GM21423 (cell line): ENCODE measurements around the gene JMJD8.
A peak's percentile ranks its signal among the peaks of the same experiment; 100 is the strongest.

Source experiments
- ATAC-seq: cut with Tn5 transposase; IDR thresholded peaks from one replicate; pipeline ENCODE4 v1.9.1; 2021; ENCODE audit warnings: mild to moderate bottlenecking, moderate library complexity; ENCODE audit not compliant: unreplicated experiment

JMJD8 gene

GRCh38 chr16:662095-662494 is 22.0 kb downstream of the JMJD8 start:
- ATAC-seq, result no peak

GRCh38 chr16:661184-661821 is 22.8 kb downstream of the JMJD8 start:
- no peak for ATAC-seq

GRCh38 chr16:660459-661183 is 23.5 kb downstream of the JMJD8 start:
- ATAC-seq, result peak; percentile 38

- ATAC-seq, result no peak
These were observed 24.0 kb downstream of the JMJD8 start for GRCh38 chr16:660132-660458.

- no peak for ATAC-seq
These were observed 24.5 kb downstream of the JMJD8 start for GRCh38 chr16:659618-660017.

GRCh38 chr16:658679-659571 is 25.2 kb downstream of the JMJD8 start:
- ATAC-seq, result no peak

GRCh38 chr16:657487-657886 is 26.6 kb downstream of the JMJD8 start:
- ATAC-seq, result no peak

- no peak for ATAC-seq
These were observed 30.1 kb downstream of the JMJD8 start for GRCh38 chr16:654034-654433.

- ATAC-seq, result no peak
These were observed 31.5 kb downstream of the JMJD8 start for GRCh38 chr16:652454-653305.

- ATAC-seq, result no peak
These were observed 32.3 kb downstream of the JMJD8 start for GRCh38 chr16:651844-652243.

- ATAC-seq, result peak; percentile 3
These were observed 34.5 kb downstream of the JMJD8 start for GRCh38 chr16:649631-650030.

GRCh38 chr16:648781-649589 is 35.1 kb downstream of the JMJD8 start, which contains the start of gene WDR90:
Gene WDR90, plus strand, starts transcription at chr16:649365. Its CDS starts 52 bp downstream, at chr16:649417.
- peak; percentile 70 for ATAC-seq

- ATAC-seq, result no peak
These were observed 35.9 kb downstream of the JMJD8 start for GRCh38 chr16:648071-648780.

- no peak for ATAC-seq
These were observed 36.8 kb downstream of the JMJD8 start for GRCh38 chr16:647173-647902.

- no peak for ATAC-seq
These were observed 37.4 kb downstream of the JMJD8 start for GRCh38 chr16:646679-647172.

GRCh38 chr16:645852-646678 is 38.1 kb downstream of the JMJD8 start:
- ATAC-seq, result no peak

- ATAC-seq, result no peak
These were observed 39.6 kb downstream of the JMJD8 start for GRCh38 chr16:644556-644955.

- ATAC-seq, result no peak
These were observed 41.1 kb downstream of the JMJD8 start for GRCh38 chr16:643050-643368.
